ENCODE measurements around the gene TNIP1. TPM values are rescaled to one million over a fixed set of nuclear protein-coding genes. Genes with fewer than 3 reads are reported as not detected.

TNIP1 gene
- total RNA-seq, 3 donors from 2014 or later (not counting 1 experiment from before 2014, with no cell fraction given) = 140 to 180 (median 153) TPM

- peaks cover 52 to 61% of the 10 kb centered on the region in 2 donors for H3K4me1 Mint-ChIP-seq
- no peaks in the 10 kb centered on the region for H3K27me3 Mint-ChIP-seq (ENCODE audit: low read depth in 2 of 2)
- Histone ChIP-seq H3K27ac (ENCODE audit: low read length) (peak overlapping the region; percentile 42), H3K4me1 (ENCODE audit: control insufficient read depth, insufficient read depth, low read length) (peaks cover 53% of the 10 kb centered on the region), H3K36me3 (ENCODE audit: control insufficient read depth, insufficient read depth, low read length) (peaks cover 11% of the 10 kb centered on the region), H3K27me3 (ENCODE audit: control insufficient read depth, insufficient read depth, low read length) (no peaks in the 10 kb centered on the region), H3K4me3 (ENCODE audit: low read length) (no peak overlapping the region), H3K9me3 (ENCODE audit: control insufficient read depth, insufficient read depth, low read length) (no peaks in the 10 kb centered on the region)
- no peak for ATAC-seq
- intact Hi-C loops (cut with micrococcal nuclease) = no loop called here
- no peaks in the 10 kb centered on the region for H3K9me3 Mint-ChIP-seq
- no peak for DNase-seq
- peak overlapping the region; percentile 93 for H3K4me3 Mint-ChIP-seq
- H3K27ac Mint-ChIP-seq = peak overlapping the region; percentile 93 to 95
- no peaks in the 10 kb centered on the region for H3K36me3 Mint-ChIP-seq
- 61% methylated on average over 3 of the region's 3 CpGs for WGBS (ENCODE audit: insufficient coverage)
- TF ChIP-seq, protein P1, sequence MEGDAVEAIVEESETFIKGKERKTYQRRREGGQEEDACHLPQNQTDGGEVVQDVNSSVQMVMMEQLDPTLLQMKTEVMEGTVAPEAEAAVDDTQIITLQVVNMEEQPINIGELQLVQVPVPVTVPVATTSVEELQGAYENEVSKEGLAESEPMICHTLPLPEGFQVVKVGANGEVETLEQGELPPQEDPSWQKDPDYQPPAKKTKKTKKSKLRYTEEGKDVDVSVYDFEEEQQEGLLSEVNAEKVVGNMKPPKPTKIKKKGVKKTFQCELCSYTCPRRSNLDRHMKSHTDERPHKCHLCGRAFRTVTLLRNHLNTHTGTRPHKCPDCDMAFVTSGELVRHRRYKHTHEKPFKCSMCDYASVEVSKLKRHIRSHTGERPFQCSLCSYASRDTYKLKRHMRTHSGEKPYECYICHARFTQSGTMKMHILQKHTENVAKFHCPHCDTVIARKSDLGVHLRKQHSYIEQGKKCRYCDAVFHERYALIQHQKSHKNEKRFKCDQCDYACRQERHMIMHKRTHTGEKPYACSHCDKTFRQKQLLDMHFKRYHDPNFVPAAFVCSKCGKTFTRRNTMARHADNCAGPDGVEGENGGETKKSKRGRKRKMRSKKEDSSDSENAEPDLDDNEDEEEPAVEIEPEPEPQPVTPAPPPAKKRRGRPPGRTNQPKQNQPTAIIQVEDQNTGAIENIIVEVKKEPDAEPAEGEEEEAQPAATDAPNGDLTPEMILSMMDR (IDR thresholded peaks at IDR 0.05) = no peak
Measured at GRCh38 chr5:151077967-151078366, 2.9 kb downstream of the TNIP1 start.

- 92% methylated on average over 9 of the region's 9 CpGs for WGBS (ENCODE audit: insufficient coverage)
- H3K4me1 Mint-ChIP-seq = peaks cover 55 to 57% of the 10 kb centered on the region in 2 donors
- Histone ChIP-seq H3K4me3 (ENCODE audit: low read length) (no peak overlapping the region), H3K4me1 (ENCODE audit: control insufficient read depth, insufficient read depth, low read length) (peaks cover 52% of the 10 kb centered on the region), H3K9me3 (ENCODE audit: control insufficient read depth, insufficient read depth, low read length) (no peaks in the 10 kb centered on the region), H3K27me3 (ENCODE audit: control insufficient read depth, insufficient read depth, low read length) (no peaks in the 10 kb centered on the region), H3K36me3 (ENCODE audit: control insufficient read depth, insufficient read depth, low read length) (peaks cover 11% of the 10 kb centered on the region), H3K27ac (ENCODE audit: low read length) (no peak overlapping the region)
- no peak for DNase-seq
- H3K4me3 Mint-ChIP-seq = no peak overlapping the region
- H3K36me3 Mint-ChIP-seq = no peaks in the 10 kb centered on the region
- H3K9me3 Mint-ChIP-seq = no peaks in the 10 kb centered on the region
- ATAC-seq = no peak
- TF ChIP-seq, protein P1 (IDR thresholded peaks at IDR 0.05) = no peak
- intact Hi-C loops (cut with micrococcal nuclease) = no loop called here
- peak overlapping the region in 1 of 2 donors; percentile 95 for H3K27ac Mint-ChIP-seq
- H3K27me3 Mint-ChIP-seq (ENCODE audit: low read depth in 2 of 2) = no peaks in the 10 kb centered on the region
Measured at GRCh38 chr5:151077419-151077818, 3.4 kb downstream of the TNIP1 start.

DNA sequence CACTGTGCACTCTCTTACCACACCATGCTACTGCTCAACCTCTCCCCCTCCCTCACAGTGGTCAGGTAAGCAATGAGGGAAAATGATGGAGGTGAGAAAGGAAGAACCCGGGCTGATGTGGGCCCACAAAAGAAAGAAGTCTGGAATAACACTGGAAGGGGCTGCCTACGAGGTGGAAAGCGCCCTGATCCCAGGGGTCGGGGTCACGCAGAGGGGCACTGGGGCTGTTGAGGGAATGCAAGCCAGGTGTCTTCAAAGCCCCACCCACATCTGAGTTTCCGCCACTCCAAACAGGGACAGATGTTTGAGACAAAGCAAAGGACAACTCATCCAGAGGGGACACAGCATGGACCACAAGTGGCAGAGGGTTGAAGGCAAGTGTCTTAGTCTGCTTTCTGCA is 4.2 kb downstream of the TNIP1 start:
- no peak for ATAC-seq
- Mint-ChIP-seq H3K4me3 (no peak overlapping the region), H3K36me3 (no peaks in the 10 kb centered on the region), H3K27me3 (ENCODE audit: low read depth in 2 of 2) (no peaks in the 10 kb centered on the region), H3K9me3 (no peaks in the 10 kb centered on the region), H3K27ac (peak overlapping the region; percentile 71 to 95), H3K4me1 (peaks cover 63% of the 10 kb centered on the region in 2 donors)
- no peak for DNase-seq
- no peaks in the 10 kb centered on the region for H3K9me3 ChIP-seq (ENCODE audit: control insufficient read depth, insufficient read depth, low read length)
- H3K36me3 ChIP-seq (ENCODE audit: control insufficient read depth, insufficient read depth, low read length) = peaks cover 13% of the 10 kb centered on the region
- no peak overlapping the region for H3K27ac ChIP-seq (ENCODE audit: low read length)
- no peaks in the 10 kb centered on the region for H3K27me3 ChIP-seq (ENCODE audit: control insufficient read depth, insufficient read depth, low read length)
- H3K4me3 ChIP-seq (ENCODE audit: low read length) = no peak overlapping the region
- TF ChIP-seq, protein P1 (IDR thresholded peaks at IDR 0.05) = no peak
- intact Hi-C loops (cut with micrococcal nuclease) = no loop called here
- H3K4me1 ChIP-seq (ENCODE audit: control insufficient read depth, insufficient read depth, low read length) = peaks cover 54% of the 10 kb centered on the region
- 93% methylated on average over 6 of the region's 6 CpGs for WGBS (ENCODE audit: insufficient coverage)

- TF ChIP-seq, protein P1 (IDR thresholded peaks at IDR 0.05) = no peak
- Histone ChIP-seq H3K9me3 (ENCODE audit: control insufficient read depth, insufficient read depth, low read length) (no peaks in the 10 kb centered on the region), H3K27ac (ENCODE audit: low read length) (no peak overlapping the region), H3K4me1 (ENCODE audit: control insufficient read depth, insufficient read depth, low read length) (peaks cover 51% of the 10 kb centered on the region), H3K36me3 (ENCODE audit: control insufficient read depth, insufficient read depth, low read length) (peaks cover 16% of the 10 kb centered on the region), H3K4me3 (ENCODE audit: low read length) (no peak overlapping the region), H3K27me3 (ENCODE audit: control insufficient read depth, insufficient read depth, low read length) (no peaks in the 10 kb centered on the region)
- Mint-ChIP-seq H3K4me1 (peaks cover 66 to 68% of the 10 kb centered on the region in 2 donors), H3K27me3 (ENCODE audit: low read depth in 2 of 2) (no peaks in the 10 kb centered on the region), H3K36me3 (no peaks in the 10 kb centered on the region), H3K4me3 (no peak overlapping the region), H3K27ac (peak overlapping the region; percentile 71 to 95), H3K9me3 (no peaks in the 10 kb centered on the region)
- DNase-seq (no peak), ATAC-seq (no peak)
- WGBS (ENCODE audit: insufficient coverage) = 80% methylated on average over 5 of the region's 5 CpGs
- intact Hi-C loops (cut with micrococcal nuclease) = no loop called here
Measured at GRCh38 chr5:151075698-151076331, 5.0 kb downstream of the TNIP1 start.

Measured in natural killer cell (primary cell).